ENCODE measurements around the gene PFN1.

PFN1 gene

DNA sequence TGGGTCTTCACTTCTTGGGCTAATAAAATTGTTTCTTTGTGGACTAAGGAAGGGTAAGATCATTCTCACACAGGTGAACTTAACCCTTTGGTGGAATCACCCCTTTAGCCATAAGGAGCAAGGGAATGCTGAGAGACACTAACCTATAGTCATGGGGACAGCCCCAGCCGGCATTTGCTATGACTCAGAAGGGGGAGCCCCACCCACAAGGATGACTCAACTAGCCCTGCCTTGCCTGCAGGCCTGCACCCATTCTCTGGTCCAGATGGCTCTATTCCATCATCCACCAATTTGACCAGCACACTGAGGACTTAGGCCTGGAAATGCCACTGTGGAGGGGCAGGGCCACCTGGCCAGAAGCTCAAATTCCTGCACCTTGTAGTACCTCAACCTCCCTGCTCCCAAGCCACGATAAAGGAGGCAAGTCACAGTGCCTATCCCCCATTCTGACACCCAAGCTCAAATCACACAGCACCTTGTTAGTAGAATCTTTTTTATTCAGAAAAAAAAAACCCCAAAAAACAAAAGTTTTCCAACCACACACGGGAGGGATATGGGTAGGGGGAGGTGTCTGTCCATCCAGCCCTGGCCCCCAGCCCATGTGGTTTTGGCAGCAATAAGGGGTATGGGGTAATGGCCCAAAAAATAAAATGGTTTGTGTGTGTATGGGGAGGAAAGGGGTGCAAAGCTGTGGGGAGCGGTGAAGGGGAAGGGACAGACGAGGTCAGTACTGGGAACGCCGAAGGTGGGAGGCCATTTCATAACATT, 3.0 kb downstream of the PFN1 start:
- H3K4me3 ChIP-seq (ENCODE audit: low read depth, low read length), result peak overlapping the region; percentile 99
- TF ChIP-seq, protein P1, sequence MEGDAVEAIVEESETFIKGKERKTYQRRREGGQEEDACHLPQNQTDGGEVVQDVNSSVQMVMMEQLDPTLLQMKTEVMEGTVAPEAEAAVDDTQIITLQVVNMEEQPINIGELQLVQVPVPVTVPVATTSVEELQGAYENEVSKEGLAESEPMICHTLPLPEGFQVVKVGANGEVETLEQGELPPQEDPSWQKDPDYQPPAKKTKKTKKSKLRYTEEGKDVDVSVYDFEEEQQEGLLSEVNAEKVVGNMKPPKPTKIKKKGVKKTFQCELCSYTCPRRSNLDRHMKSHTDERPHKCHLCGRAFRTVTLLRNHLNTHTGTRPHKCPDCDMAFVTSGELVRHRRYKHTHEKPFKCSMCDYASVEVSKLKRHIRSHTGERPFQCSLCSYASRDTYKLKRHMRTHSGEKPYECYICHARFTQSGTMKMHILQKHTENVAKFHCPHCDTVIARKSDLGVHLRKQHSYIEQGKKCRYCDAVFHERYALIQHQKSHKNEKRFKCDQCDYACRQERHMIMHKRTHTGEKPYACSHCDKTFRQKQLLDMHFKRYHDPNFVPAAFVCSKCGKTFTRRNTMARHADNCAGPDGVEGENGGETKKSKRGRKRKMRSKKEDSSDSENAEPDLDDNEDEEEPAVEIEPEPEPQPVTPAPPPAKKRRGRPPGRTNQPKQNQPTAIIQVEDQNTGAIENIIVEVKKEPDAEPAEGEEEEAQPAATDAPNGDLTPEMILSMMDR (conservative IDR thresholded peaks at IDR 0.05; ENCODE audit: low read depth, low read length), result no peak
- peak; percentile 91 for DNase-seq (ENCODE audit: low read depth)

DNA sequence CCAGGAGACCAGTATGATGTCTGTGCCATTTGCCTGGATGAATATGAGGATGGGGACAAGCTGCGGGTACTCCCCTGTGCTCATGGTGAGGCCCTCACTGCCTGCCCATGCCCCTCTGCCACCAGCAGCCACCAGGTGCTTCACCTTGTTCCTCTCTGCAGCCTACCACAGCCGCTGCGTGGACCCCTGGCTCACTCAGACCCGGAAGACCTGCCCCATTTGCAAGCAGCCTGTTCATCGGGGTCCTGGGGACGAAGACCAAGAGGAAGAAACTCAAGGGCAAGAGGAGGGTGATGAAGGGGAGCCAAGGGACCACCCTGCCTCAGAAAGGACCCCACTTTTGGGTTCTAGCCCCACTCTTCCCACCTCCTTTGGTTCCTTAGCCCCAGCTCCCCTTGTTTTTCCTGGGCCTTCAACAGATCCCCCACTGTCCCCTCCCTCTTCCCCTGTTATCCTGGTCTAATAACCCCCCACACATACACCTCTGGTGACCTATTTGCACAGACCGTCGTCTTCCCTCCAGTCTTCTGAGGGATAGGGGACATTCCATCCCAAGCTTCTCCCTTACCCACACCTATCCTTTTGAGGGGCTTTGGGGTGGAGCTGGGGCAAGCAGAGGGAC, 3.7 kb downstream of the PFN1 start:
- no peak for DNase-seq (ENCODE audit: low read depth)
- H3K4me3 ChIP-seq (ENCODE audit: low read depth, low read length), result no peak overlapping the region
- TF ChIP-seq, protein P1 (conservative IDR thresholded peaks at IDR 0.05; ENCODE audit: low read depth, low read length), result no peak

DNA sequence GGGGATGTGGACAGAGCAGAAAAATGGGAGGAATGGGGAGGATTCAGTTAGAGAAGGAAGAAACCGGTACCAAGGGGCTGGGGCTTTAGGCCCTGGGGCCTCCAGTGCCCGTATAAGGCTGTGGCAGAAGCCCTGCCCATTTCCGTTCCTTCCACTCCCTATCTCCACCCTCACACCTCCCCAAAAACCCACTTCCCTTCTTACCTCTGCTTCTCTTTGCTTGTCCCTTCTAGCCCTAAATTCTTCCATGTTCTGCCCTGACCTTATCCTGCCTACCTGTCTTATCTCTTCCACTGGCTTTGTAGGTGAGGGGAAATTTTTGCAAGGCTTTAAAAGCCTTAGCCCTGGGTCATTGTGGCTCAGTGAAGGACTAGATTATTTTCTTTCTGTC, 4.2 kb downstream of the PFN1 start:
- TF ChIP-seq, protein P1 (conservative IDR thresholded peaks at IDR 0.05; ENCODE audit: low read depth, low read length), result no peak
- DNase-seq (ENCODE audit: low read depth), result no peak
- no peak overlapping the region for H3K4me3 ChIP-seq (ENCODE audit: low read depth, low read length)

DNA sequence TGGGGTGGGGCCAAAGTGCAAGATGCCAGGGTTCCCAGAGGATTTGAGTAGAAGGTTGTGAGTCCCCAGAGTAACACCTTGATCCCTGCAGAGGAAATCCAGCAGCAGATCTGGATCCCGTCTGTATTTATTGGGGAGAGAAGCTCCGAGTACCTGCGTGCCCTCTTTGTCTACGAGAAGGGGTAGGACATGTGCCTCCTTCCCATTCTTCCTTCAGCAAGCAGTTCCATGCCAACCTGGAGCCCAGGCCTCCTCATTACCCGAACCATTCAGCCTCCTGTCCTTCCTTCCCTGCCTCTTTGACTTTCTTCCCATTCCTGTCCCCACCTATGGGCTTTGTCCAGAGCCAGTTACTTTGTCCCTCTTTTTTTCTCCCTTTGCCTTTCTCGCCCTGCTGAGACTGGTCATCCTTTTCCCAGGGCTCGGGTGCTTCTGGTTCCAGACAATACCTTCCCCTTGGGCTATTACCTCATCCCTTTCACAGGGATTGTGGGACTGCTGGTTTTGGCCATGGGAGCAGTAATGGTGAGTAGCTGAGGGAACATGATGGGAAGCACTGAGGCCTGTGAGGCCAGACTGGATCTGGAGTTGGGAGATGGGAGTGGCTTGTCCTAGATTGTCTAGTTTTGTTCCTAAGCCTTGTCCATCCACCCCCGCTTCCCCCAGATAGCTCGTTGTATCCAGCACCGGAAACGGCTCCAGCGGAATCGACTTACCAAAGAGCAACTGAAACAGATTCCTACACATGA, 5.4 kb downstream of the PFN1 start:
- no peak overlapping the region for H3K4me3 ChIP-seq (ENCODE audit: low read depth, low read length)
- no peak for DNase-seq (ENCODE audit: low read depth)

DNA sequence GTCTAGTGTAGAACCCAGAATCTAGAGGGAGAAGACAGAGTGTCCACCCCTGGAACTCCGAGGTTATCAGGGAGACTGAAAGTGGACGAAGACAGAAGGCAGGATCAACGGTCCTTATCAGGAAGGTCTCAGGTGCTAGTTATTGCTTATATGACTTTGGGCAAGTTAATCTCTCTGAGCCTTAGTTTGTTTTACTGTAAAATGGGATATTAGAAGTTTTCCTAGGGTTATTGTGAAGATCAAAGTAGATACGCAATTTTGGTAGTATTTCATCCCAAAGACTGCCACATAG, 7.1 kb downstream of the PFN1 start:
- DNase-seq (ENCODE audit: low read depth), result no peak
- TF ChIP-seq, protein P1 (conservative IDR thresholded peaks at IDR 0.05; ENCODE audit: low read depth, low read length), result no peak
- peak overlapping the region; percentile 93 for H3K4me3 ChIP-seq (ENCODE audit: low read depth, low read length)

More for the DNA sequence above, 5.4 kb downstream of the PFN1 start:
- TF ChIP-seq, protein P1 (conservative IDR thresholded peaks at IDR 0.05; ENCODE audit: low read depth, low read length), result no peak

DNA sequence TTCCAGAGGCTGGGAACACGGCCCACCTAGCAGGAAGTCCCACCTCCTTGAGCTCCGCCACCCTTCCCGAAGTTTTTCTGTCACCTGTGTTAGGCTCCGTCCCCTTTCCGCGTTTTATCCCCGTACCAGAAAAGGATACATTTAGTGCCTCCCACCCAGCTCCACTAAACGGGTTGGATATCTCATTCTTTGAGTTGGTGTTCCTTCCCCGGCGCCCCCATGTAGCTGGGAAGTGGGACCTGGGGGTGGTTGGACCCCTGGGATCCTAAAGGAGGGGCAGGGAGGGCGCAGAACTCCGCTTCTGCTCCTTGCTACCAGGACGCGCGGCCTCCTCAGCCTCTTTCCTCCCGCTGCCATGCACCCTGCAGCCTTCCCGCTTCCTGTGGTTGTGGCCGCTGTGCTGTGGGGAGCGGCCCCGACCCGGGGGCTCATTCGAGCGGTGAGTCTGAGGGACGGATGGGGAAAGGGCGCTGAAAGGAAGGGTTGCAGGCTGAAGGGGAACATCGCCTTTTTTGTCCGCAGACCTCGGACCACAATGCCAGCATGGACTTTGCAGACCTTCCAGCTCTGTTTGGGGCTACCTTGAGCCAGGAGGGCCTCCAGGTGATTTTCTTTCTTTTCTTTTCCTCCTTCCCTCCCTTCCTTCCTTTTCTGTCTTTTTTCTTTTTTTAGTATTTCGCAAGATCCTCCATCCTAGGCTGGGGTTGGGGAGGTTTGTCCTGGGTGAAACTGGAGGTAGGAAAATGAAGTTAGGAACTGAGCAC, 7.6 kb downstream of the PFN1 start:
- TF ChIP-seq, protein P1 (conservative IDR thresholded peaks at IDR 0.05; ENCODE audit: low read depth, low read length), result no peak
- DNase-seq (ENCODE audit: low read depth), result no peak
- peak overlapping the region; percentile 93 for H3K4me3 ChIP-seq (ENCODE audit: low read depth, low read length)

Data from choroid plexus epithelial cell (primary cell).